GM20000 (cell line): Measurements from ENCODE around the gene LHFPL6.

Experiments
- DNase-seq: peaks from one replicate; pipeline ENCODE4 v3.0.0; 2012; ENCODE audit warnings: low spot score
- CTCF ChIP-seq: IDR thresholded peaks from 2 replicates; pipeline ENCODE4 v1.5.1; 2012; ENCODE audit warnings: mild to moderate bottlenecking, control low read depth; ENCODE audit errors: extremely low read depth, missing control alignments

LHFPL6 gene

DNA sequence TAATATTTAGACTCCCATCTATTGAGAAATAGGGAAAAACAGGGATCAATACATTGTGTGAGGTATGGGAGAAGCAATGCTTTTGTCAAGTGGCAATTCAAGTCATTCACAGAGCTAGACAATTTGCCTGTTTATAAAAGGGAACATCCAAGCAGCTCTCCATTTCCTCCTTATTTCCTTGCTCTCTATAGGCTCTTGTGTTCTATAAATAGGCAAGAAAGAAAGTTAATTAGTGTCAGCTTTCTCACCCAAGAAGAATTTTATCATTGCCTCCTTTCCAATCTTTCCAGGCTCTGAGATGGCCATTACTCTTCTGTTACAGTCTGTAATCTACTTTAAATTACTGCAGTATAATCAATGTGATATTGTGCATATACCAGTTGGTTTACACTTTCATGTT, 199.9 kb downstream of the LHFPL6 start:
- DNase-seq = no peak
- no peak for TF ChIP-seq CTCF

DNA sequence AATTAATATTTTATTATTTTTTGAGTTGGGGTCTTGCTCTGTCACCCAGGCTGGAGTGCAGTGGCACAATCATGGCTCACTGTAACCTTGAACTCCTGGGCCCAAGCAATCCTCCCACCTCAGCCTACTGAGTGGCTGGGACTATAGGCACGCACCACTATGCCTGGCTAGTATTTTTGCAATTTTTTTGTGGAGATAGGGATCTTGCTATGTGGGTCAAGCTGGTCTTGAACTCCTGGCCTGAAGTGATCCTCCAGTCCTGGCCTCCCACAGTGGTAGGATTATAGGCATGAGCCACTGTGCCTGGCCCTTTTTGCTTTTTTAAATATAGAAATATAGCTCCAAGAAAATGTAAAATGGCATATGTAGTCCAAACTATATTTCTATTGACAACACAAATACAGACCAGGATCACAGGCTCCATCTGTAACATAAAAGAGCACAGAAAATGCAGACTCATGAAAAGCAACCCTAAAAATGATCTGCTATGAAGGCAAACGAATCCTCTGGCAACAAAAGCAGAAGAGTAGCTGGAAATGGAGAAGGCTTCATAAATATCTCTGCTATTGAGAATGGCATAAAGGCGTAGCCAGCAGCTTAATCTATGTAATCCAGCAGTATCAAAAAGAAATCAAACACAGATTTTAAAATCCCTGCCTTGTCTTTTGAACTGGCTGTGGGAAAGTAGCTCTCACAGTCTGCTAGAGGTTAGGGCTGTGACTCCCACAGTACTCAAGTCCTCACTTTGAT, 200.6 kb downstream of the LHFPL6 start:
- no peak for DNase-seq
- no peak for TF ChIP-seq CTCF

DNA sequence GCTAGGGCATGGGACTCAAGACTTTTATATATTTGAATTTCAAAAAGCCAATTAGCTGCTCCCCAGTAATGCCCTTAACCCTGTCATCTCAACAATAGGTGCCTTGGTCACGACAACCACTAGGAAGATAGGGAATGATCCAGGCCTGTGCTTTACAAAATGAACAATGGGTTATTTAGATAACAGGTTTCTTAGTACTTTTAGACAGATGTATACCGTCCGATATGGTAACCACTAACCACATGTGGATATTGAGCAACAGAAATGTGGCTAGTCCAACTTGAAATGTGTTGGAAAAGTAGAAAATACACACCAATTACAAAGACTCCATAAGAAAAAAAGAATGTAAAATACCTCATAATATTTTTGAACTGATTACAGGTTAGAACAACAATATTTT, 201.2 kb downstream of the LHFPL6 start:
- TF ChIP-seq CTCF = no peak
- no peak for DNase-seq

- TF ChIP-seq CTCF = no peak
Observed at GRCh38 chr13:39401046-39401705, 201.8 kb downstream of the LHFPL6 start.

DNA sequence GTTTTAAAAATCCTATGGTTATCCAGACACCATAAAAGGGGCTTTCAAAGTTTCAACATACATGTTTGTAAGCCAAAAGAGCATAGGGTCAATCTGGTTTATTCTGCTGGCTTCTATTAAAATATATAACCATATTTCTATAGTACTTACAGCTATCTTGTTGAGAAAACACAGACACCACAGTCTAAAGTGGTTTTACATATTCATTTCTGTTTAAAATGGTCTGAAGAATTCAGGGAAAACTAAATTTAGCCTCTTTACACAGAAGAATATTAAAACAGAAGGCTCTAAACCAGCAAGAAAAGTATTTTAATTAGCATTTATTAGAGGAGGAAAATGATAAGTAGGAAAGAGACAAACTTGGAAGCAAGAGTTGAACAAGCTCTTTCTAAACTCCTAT, 203.9 kb downstream of the LHFPL6 start:
- DNase-seq = no peak
- no peak for TF ChIP-seq CTCF

More at GRCh38 chr13:39401046-39401705, 201.8 kb downstream of the LHFPL6 start:
- DNase-seq = no peak

DNA sequence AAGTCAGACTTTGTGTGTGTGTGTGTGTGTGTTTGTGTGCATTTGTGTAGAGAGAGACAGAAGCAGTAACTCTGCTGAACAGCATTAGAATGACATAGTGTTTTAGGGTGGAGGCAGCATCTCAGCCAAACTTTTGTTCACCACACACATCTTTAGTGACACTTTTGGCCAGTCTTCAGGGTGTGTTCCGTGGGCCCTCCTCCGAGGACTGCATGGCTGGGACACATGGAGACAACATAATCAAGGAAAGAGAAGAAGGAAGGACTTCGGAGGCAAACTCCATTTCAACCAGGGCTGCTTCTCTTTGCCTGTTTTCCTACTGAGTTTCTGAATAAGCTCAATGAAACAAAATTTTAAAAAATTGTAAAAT, 205.1 kb downstream of the LHFPL6 start:
- DNase-seq = no peak
- TF ChIP-seq CTCF = no peak

GRCh38 chr13:39397226-39397895, 205.6 kb downstream of the LHFPL6 start:
- no peak for TF ChIP-seq CTCF
- DNase-seq = no peak
